Umbilical cord (tissue), 2 donors: ENCODE data around the gene PERM1. TPM values are rescaled to one million over a fixed set of nuclear protein-coding genes. Genes with fewer than 3 reads are reported as not detected.
"Not testable (repeated sequence)": the region's sequence is repeated elsewhere in the genome, so short reads cannot be mapped to it uniquely, and the experiment has no call there.

Source experiments
- DNase-seq: peaks from one replicate; pipeline ENCODE4 v3.0.0-alpha.2; 2015; ENCODE audit warnings: low spot score
- total RNA-seq: library from RNA; depleted of rRNA; stranded (reverse); fragments of >200 nt; gene quantifications from one replicate; pipeline ENCODE4 v1.2.3, GENCODE V29; 2014; ENCODE audit warnings: low replicate concordance; ENCODE audit not compliant: insufficient read depth

Gene PERM1
- total RNA-seq, 1 donor from 2014 or later: 0.96 TPM

- DNase-seq: no peak
Observed at GRCh38 chr1:1014799-1015681, 33.1 kb upstream of the PERM1 start.

GRCh38 chr1:1013922-1014648, 32.2 kb upstream of the PERM1 start:
- DNase-seq: no peak

GRCh38 chr1:1013105-1013921, 31.4 kb upstream of the PERM1 start, which contains the start of gene ISG15:
ISG15 (plus strand) TSS chr1:1013497; CDS start chr1:1013574, 77 bp downstream.
- peak; percentile 91 for DNase-seq

GRCh38 chr1:1012736-1013104, 30.8 kb upstream of the PERM1 start:
- DNase-seq: not testable (repeated sequence)

GRCh38 chr1:1011396-1011949, 29.6 kb upstream of the PERM1 start:
- no peak for DNase-seq

GRCh38 chr1:1010131-1010530, 28.2 kb upstream of the PERM1 start:
- DNase-seq: not testable (repeated sequence)

GRCh38 chr1:1006305-1007159, 24.6 kb upstream of the PERM1 start:
- DNase-seq: no peak

GRCh38 chr1:1005774-1006304, 23.9 kb upstream of the PERM1 start:
- DNase-seq: no peak

GRCh38 chr1:1004780-1005697, 23.1 kb upstream of the PERM1 start:
- DNase-seq: peak; percentile 45

- no peak for DNase-seq
Observed at GRCh38 chr1:1004420-1004779, 22.5 kb upstream of the PERM1 start.

GRCh38 chr1:1003618-1004419, 21.9 kb upstream of the PERM1 start:
- no peak for DNase-seq

GRCh38 chr1:1001057-1001783, 19.3 kb upstream of the PERM1 start:
- DNase-seq: peak; percentile 27

GRCh38 chr1:1000357-1001056, 18.6 kb upstream of the PERM1 start:
- DNase-seq: peak; percentile 85

GRCh38 chr1:999725-1000356, 17.9 kb upstream of the PERM1 start, which contains the start of gene HES4:
HES4 (minus strand) TSS chr1:1000097; CDS start chr1:999973, 124 bp downstream.
- peak; percentile 94 for DNase-seq

GRCh38 chr1:998995-999724, 17.3 kb upstream of the PERM1 start:
- DNase-seq: peak; percentile 23

GRCh38 chr1:998745-998994, 16.8 kb upstream of the PERM1 start:
- no peak for DNase-seq
